IPS-15b (cell line): ENCODE data around the gene SAFB2.

ENCODE experiments used
- H3K27me3 ChIP-seq: one replicate; pipeline ENCODE4 v1.6.1; 2013; ENCODE audit warnings: low read length; ENCODE audit not compliant: control insufficient read depth, insufficient read depth
- H3K36me3 ChIP-seq: one replicate; pipeline ENCODE4 v1.6.1; 2013; ENCODE audit warnings: low read length; ENCODE audit not compliant: control insufficient read depth, insufficient read depth
- H3K4me1 ChIP-seq: one replicate; pipeline ENCODE4 v1.6.1; 2013; ENCODE audit warnings: mild to moderate bottlenecking, low read length; ENCODE audit not compliant: control insufficient read depth, insufficient read depth
- H3K4me3 ChIP-seq: one replicate; pipeline ENCODE4 v1.5.1; 2013; ENCODE audit warnings: low read depth, low read length
- H3K9ac ChIP-seq: one replicate; pipeline ENCODE4 v1.6.1; 2013; ENCODE audit warnings: low read depth, mild to moderate bottlenecking, low read length
- H3K9me3 ChIP-seq: one replicate; pipeline ENCODE4 v1.6.1; 2013; ENCODE audit warnings: mild to moderate bottlenecking, low read length; ENCODE audit not compliant: control insufficient read depth, insufficient read depth

Gene SAFB2

DNA sequence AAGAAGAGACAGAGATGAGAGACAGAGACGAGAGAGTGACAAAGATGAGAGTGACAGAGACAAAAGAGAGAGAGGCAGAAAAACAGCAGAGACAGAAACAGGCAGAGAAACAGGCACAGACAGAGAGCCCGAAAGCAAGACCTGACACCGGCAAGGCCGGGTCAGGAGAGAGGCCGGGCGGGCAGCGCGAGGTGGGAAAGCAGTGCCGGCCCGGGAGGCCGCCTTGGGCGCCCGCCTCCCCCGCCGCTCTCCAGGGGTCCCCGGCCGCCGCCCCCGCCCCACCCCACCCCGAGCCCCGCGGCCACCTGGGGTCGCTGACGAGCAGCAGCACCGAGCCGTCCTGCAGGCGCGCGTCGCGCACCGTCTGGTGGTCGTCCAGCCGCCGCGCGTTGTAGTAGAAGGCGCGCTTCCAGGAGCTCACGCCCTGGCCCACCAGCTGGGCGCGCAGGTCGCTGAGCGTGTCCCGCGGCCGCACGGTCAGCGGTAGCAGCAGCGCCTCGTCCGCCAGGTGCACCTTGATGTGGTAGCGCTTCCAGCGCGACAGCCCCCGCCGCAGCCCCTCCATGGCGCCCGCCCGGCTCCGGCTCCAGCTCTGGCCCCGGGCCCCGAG, 55.1 kb downstream of the SAFB2 start, which contains the start of gene TINCR:
Gene TINCR (minus strand): TSS at position 594 of the 610 bp plus-strand sequence.
- H3K4me3 ChIP-seq, result peak within 1 kb of the TSS; percentile 41
- H3K9ac ChIP-seq, result no peak within 1 kb of the TSS
- no peaks in the 10 kb centered on the region for H3K4me1 ChIP-seq
- no peaks in the 10 kb centered on the region for H3K9me3 ChIP-seq
- H3K36me3 ChIP-seq, result no peaks in the 10 kb centered on the region
- peaks cover 17% of the 10 kb centered on the region for H3K27me3 ChIP-seq

DNA sequence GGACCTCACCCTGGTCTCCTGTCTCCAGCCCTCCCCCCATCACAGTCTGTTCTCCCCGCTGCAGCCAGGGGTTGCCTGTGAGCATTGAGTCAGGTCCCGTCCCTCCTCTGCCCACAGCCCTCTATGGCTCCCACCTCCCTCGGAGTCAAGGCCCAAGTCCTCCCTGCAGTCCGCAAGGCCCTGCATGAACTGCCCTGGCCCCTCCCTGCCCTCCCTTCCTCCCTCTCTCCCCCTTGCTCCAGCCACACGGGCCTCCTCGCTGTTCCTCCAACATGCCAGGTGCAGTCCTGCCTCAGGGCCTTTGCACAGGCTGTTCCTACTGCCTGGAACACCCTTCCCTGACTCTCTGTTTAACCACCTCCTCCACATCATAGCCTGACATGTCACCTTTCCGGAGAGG, 57.6 kb downstream of the SAFB2 start:
- peaks cover 17% of the 10 kb centered on the region for H3K27me3 ChIP-seq

DNA sequence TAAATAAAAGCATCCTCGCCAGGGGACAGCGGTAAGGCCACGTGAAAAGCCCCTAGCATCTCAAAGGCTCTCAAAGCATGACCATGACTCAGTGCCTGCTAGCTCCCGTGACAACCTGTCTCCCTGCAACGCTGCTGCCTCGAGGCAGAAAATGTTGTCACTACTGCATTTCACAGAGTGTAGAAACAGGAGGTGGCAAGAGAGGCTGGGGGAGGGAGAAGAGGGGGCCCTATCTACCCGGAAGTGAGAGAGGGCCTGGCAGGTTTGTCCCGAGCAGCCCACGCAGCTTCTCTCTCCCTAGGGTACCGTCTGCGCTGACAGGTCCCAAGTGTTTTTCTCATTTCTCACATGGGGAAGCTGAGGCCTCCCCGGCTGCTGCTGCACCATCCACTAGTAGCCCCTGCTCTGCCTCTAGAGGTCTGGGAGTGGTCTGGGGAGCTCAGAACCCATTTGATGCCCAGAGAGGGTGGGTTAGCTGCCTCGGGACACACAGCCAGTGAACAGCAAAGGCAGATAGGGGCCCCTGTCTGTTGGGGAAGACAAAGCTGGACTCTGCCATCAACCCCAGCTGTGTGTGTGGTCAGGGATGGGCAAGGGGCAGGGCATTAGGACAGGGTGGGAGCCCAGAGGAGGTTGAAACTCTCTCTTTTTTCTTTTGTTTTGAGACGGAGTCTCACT, 58.5 kb downstream of the SAFB2 start:
- H3K27me3 ChIP-seq, result peaks cover 17% of the 10 kb centered on the region
- H3K9me3 ChIP-seq, result no peaks in the 10 kb centered on the region
- H3K4me3 ChIP-seq, result no peak overlapping the region
- H3K4me1 ChIP-seq, result peaks cover 2% of the 10 kb centered on the region
- H3K36me3 ChIP-seq, result no peaks in the 10 kb centered on the region
- H3K9ac ChIP-seq, result no peak overlapping the region

More for the DNA sequence above, 57.6 kb downstream of the SAFB2 start:
- Histone ChIP-seq H3K36me3 (no peaks in the 10 kb centered on the region), H3K4me3 (no peak overlapping the region), H3K4me1 (peaks cover 2% of the 10 kb centered on the region), H3K9me3 (no peaks in the 10 kb centered on the region), H3K9ac (no peak overlapping the region)

DNA sequence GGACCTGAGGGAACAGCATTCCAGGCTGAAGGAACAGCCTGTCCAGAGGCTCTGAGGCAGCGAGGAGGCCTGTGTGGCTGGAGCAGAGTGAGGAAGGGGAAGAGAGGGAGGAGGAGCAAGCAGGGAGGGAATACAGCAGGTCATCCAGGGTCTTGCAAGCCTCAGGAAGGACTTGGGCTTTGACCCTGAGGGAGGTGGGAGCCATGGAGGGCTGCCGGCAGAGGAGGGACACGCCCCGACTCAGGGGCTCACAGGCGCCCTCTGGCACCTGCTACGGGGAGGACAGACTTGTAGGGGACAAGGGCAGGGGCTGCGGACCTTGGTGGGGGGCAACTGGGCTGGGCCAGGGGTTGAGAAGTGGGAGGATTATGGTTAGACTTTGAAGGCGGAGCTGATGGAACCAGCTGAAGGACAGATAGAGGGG, 59.6 kb downstream of the SAFB2 start:
- Histone ChIP-seq H3K36me3 (no peaks in the 10 kb centered on the region), H3K27me3 (peaks cover 13% of the 10 kb centered on the region), H3K4me3 (no peak overlapping the region), H3K9me3 (no peaks in the 10 kb centered on the region), H3K9ac (no peak overlapping the region), H3K4me1 (peaks cover 2% of the 10 kb centered on the region)

DNA sequence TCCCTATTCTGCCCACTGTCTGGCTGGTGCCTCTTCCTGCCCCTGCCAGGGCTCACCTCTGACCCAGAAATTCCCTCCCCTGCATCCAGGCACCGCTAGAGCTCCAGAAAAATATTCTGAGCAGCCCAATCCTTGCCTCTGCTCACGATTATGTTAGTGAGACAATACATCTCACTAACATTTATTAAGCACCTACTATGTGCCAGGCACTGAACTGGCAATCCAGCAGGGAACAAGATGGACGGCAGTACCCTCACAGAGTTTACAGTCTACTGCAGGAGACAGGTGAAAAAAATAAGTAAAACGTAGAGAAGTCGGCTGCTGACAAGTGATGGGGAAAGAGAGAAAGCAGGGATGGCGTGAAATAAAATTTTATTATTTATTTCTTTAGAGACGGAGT, 60.3 kb downstream of the SAFB2 start:
- H3K9me3 ChIP-seq, result no peaks in the 10 kb centered on the region

DNA sequence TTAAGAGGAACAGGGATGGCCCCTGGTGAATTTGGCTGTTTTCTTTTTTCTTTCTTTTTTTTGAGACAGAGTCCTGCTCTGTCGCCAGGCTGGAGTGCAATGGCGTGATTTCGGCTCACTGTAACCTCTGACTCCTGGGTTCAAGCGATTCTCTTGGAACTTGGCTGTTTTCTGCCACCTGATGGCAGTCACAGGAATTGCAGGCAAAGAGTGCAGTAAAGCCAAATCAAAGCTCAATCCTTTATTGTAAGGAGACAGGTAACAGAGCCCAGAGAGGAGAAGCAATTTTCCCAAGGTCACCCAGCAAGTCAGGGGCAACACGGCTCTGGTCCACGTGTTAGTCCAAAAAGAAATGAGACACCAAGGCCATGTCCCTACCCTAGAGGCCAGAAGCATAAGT, 61.0 kb downstream of the SAFB2 start:
- Histone ChIP-seq H3K4me1 (peaks cover 2% of the 10 kb centered on the region), H3K4me3 (no peak overlapping the region), H3K27me3 (peaks cover 6% of the 10 kb centered on the region), H3K36me3 (no peaks in the 10 kb centered on the region), H3K9me3 (no peaks in the 10 kb centered on the region), H3K9ac (no peak overlapping the region)

More for the DNA sequence above, 60.3 kb downstream of the SAFB2 start:
- no peaks in the 10 kb centered on the region for H3K36me3 ChIP-seq
- H3K9ac ChIP-seq, result no peak overlapping the region
- H3K4me1 ChIP-seq, result peaks cover 2% of the 10 kb centered on the region
- H3K27me3 ChIP-seq, result peaks cover 12% of the 10 kb centered on the region
- H3K4me3 ChIP-seq, result no peak overlapping the region

DNA sequence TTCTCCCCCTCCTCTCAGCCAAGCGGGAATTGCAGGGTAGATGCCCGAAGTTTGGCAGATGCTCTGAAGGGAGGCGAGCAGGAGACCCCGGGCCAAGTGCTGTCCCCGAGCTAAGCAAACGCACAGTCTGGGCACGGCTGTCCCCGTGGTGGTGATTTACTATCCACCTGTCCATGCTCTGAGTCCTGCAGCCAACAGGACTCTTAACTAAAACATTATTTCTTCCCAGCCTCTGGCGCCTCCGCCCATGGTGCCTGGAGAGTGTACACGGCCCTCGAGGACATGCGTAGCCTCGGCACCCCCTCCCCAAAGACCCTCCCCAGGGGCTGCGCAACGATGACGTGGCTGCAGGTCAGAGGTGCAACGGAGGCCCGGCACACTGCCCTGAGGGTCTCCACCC, 62.4 kb downstream of the SAFB2 start:
- Histone ChIP-seq H3K4me1 (peaks cover 2% of the 10 kb centered on the region), H3K9ac (no peak overlapping the region), H3K27me3 (no peaks in the 10 kb centered on the region), H3K9me3 (no peaks in the 10 kb centered on the region), H3K36me3 (no peaks in the 10 kb centered on the region), H3K4me3 (no peak overlapping the region)

DNA sequence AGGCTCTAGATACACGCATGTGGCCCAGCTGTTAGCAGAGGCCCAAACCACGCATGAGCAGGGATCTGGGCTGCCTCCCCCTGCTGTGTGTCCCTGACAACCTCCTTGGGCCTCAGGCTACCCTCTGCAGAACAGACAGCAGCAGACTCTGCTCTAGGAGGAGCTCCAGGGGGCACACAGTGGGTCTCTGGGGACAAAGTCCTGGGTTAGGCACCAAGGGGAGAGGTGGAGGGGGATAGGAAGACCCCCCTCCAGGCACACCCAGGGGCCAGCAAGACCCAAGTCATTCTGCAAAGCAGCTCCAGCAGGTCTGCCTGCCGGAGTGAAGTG, 62.8 kb downstream of the SAFB2 start:
- Histone ChIP-seq H3K4me1 (peaks cover 2% of the 10 kb centered on the region), H3K9me3 (no peaks in the 10 kb centered on the region), H3K4me3 (no peak overlapping the region), H3K27me3 (no peaks in the 10 kb centered on the region), H3K36me3 (no peaks in the 10 kb centered on the region), H3K9ac (no peak overlapping the region)

DNA sequence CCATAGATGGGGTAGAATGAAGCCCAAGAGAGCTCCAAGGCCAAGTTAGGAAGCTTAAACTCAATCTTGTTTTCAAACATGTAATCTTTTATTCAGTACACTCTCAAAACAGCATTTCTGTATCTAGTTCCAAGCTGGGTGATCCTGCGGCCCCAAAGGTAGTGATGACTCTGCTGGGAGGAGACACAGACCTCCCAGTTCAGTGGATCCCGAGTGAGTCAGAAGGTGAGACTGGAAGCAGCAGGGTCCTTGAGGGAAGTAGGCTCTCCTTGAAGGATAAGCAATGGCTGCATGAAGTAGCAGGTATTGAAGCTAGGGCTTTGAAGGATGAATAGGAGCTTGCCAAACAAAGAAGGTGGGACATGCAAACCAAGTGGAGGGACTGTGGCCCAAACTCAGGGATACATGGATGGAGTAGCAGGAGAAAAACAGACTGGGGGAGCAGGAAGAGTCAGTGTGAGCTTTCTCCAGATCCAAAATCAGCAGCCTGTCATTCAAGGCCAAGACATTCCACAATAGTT, 64.4 kb downstream of the SAFB2 start:
- Histone ChIP-seq H3K4me3 (no peak overlapping the region), H3K9ac (no peak overlapping the region), H3K4me1 (peaks cover 2% of the 10 kb centered on the region), H3K36me3 (no peaks in the 10 kb centered on the region), H3K27me3 (no peaks in the 10 kb centered on the region), H3K9me3 (no peaks in the 10 kb centered on the region)

DNA sequence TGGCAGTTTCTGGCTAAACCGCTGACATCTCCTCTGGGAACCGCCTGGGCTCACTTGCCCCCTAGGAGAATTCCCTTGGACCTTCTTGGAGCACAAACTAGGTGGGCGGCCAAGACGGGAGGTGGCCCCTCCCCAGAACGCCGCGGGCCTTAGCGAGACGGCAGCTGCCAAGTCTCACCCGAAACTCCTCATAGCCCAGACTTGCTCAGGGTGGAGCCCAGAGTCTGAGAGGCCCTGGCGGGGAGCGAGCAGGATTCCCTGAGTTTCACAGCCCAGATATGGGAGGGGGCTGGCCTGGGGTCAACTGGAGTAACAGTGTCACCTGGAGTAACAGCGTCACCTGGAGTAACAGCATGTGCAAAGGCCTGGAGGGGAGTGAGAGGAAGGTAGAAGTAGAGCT, 64.9 kb downstream of the SAFB2 start:
- Histone ChIP-seq H3K9ac (no peak overlapping the region), H3K4me1 (peaks cover 2% of the 10 kb centered on the region), H3K9me3 (no peaks in the 10 kb centered on the region), H3K27me3 (no peaks in the 10 kb centered on the region), H3K4me3 (no peak overlapping the region), H3K36me3 (no peaks in the 10 kb centered on the region)

DNA sequence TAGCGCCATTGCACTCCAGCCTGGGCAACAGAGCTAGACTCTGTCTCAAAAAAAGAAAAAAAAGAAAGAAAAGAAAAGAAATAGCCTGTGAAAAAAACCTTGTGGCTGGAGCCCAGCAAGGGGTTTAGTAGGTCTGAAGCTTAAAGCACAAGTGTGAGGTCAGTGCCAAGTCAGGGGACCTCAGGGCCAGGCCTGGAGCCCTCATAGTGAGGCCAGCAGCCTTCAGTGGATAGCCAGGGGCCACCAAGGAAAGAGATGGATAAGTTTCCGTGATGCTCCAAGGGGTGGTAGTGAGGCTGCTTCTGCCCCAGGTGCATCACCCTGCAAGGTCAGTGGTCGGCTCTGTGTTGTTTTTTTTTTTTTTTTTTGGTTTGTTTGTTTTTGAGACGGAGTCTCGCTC, 67.7 kb downstream of the SAFB2 start:
- H3K4me3 ChIP-seq, result no peak overlapping the region
- no peak overlapping the region for H3K9ac ChIP-seq
- H3K36me3 ChIP-seq, result no peaks in the 10 kb centered on the region
- H3K27me3 ChIP-seq, result no peaks in the 10 kb centered on the region
- no peaks in the 10 kb centered on the region for H3K9me3 ChIP-seq
- H3K4me1 ChIP-seq, result no peaks in the 10 kb centered on the region

DNA sequence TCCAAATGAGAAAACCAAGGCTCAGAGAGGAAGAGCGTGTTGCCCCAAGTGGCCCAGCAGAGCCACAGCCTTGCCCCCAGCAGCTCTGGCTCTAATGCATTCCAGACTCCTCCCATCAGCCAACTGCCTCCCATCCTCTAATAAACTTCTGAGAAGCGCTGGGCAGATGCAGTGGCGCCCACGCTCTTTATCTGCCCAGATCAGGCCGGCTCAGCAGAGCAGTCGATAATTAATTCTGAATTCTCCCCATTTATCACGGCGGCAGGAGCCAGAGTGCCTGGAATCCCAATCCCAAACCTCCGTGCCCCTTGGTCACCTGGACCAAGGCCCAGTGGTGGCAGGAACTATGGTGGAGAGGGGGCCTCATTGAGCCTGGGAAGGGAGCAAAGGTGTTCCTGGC, 68.7 kb downstream of the SAFB2 start:
- Histone ChIP-seq H3K9ac (no peak overlapping the region), H3K27me3 (no peaks in the 10 kb centered on the region), H3K36me3 (no peaks in the 10 kb centered on the region), H3K9me3 (no peaks in the 10 kb centered on the region), H3K4me3 (no peak overlapping the region), H3K4me1 (no peaks in the 10 kb centered on the region)
